GM06990 (cell line): ENCODE data around the gene KIAA1328.

Source experiments
- DNase-seq: peaks from one replicate; pipeline ENCODE4 v3.0.0-alpha.2; 2011; ENCODE audit not compliant: insufficient read length; ENCODE audit errors: extremely low read depth
- H3K27me3 ChIP-seq: replicated peaks from 2 replicates; pipeline ENCODE4 v1.6.0; 2011; ENCODE audit warnings: low read length; ENCODE audit not compliant: control insufficient read depth, insufficient read depth
- H3K36me3 ChIP-seq: 2 replicates; pipeline ENCODE4 v1.5.1; 2011; ENCODE audit warnings: low read length; ENCODE audit not compliant: control insufficient read depth, insufficient read depth
- H3K4me3 ChIP-seq: replicated peaks from 2 replicates; pipeline ENCODE4 v1.5.1; 2011; ENCODE audit warnings: low read depth, mild to moderate bottlenecking, control low read depth, low read length
- TF ChIP-seq, protein P1 (sequence below): IDR thresholded peaks from 2 replicates; pipeline ENCODE4 v1.5.1; 2011; ENCODE audit warnings: low read length, control low read depth, mild to moderate bottlenecking, inconsistent platforms; ENCODE audit not compliant: insufficient read depth, poor library complexity, severe bottlenecking

KIAA1328 gene

GRCh38 chr18:37124516-37124915, 295.6 kb downstream of the KIAA1328 start:
- peak; percentile 6 for DNase-seq
- H3K27me3 ChIP-seq, result no peaks in the 10 kb centered on the region
- H3K4me3 ChIP-seq, result no peak overlapping the region
- no peaks in the 10 kb centered on the region for H3K36me3 ChIP-seq
- TF ChIP-seq, protein P1, sequence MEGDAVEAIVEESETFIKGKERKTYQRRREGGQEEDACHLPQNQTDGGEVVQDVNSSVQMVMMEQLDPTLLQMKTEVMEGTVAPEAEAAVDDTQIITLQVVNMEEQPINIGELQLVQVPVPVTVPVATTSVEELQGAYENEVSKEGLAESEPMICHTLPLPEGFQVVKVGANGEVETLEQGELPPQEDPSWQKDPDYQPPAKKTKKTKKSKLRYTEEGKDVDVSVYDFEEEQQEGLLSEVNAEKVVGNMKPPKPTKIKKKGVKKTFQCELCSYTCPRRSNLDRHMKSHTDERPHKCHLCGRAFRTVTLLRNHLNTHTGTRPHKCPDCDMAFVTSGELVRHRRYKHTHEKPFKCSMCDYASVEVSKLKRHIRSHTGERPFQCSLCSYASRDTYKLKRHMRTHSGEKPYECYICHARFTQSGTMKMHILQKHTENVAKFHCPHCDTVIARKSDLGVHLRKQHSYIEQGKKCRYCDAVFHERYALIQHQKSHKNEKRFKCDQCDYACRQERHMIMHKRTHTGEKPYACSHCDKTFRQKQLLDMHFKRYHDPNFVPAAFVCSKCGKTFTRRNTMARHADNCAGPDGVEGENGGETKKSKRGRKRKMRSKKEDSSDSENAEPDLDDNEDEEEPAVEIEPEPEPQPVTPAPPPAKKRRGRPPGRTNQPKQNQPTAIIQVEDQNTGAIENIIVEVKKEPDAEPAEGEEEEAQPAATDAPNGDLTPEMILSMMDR, result no peak

- Histone ChIP-seq H3K4me3 (no peak overlapping the region), H3K27me3 (no peaks in the 10 kb centered on the region), H3K36me3 (no peaks in the 10 kb centered on the region)
- DNase-seq, result no peak
- TF ChIP-seq, protein P1, result no peak
Measured at GRCh38 chr18:37135177-37135576, 306.2 kb downstream of the KIAA1328 start.

- no peak overlapping the region for H3K4me3 ChIP-seq
Measured at GRCh38 chr18:37138456-37138855, 309.5 kb downstream of the KIAA1328 start.

DNA sequence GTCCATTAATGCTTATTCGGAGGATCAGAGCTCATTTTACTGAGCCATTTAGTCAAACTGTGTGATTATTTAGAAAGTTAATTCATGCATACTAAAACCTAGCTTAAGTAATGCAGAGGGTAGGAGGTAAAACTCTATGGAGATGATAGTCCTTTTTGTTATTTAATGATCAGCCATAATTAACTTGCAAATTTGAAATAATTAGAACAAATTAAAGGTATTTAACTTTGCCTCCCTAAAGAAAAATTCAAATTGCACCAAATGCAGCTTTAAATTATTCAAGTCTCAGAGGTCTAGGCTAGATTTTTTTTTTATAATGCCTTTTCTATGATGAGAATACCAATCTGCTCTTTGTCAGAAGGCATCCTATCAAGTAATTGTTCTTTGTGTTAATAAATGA, 310.9 kb downstream of the KIAA1328 start:
- TF ChIP-seq, protein P1, result no peak
- no peak for DNase-seq
- Histone ChIP-seq H3K27me3 (no peaks in the 10 kb centered on the region), H3K36me3 (no peaks in the 10 kb centered on the region), H3K4me3 (no peak overlapping the region)

More at GRCh38 chr18:37138456-37138855, 309.5 kb downstream of the KIAA1328 start:
- Histone ChIP-seq H3K27me3 (no peaks in the 10 kb centered on the region), H3K36me3 (no peaks in the 10 kb centered on the region)
- TF ChIP-seq, protein P1, result no peak
- DNase-seq, result no peak

- H3K36me3 ChIP-seq, result no peaks in the 10 kb centered on the region
- H3K27me3 ChIP-seq, result no peaks in the 10 kb centered on the region
- TF ChIP-seq, protein P1, result no peak
- no peak for DNase-seq
- H3K4me3 ChIP-seq, result no peak overlapping the region
Measured at GRCh38 chr18:37144921-37145320, 316.0 kb downstream of the KIAA1328 start.

GRCh38 chr18:37156330-37156942, 327.5 kb downstream of the KIAA1328 start:
- DNase-seq, result no peak
- Histone ChIP-seq H3K27me3 (no peaks in the 10 kb centered on the region), H3K36me3 (no peaks in the 10 kb centered on the region), H3K4me3 (no peak overlapping the region)
- TF ChIP-seq, protein P1, result no peak
